Body of pancreas (tissue), 4 donors: Measurements from ENCODE around the gene ADIPOR2.

ENCODE experiments used
- CTCF ChIP-seq, 7 experiments: fragments of 450-650 bp in 4 of 7; fragments of 200-600 bp in 3 of 7; sonication (generic) in 3 of 7; IDR thresholded peaks; one replicate each; pipeline ENCODE4 v1.5.1; 2016 to 2019; ENCODE audit warnings: antibody characterized with exemption in 7 of 7
- POLR2A ChIP-seq, 3 donors: fragments of 450-650 bp; IDR thresholded peaks; one replicate each; pipeline ENCODE4 v1.6.1; 2016; ENCODE audit warnings: antibody characterized with exemption in 3 of 3, mild to moderate bottlenecking in 2 of 3

- TF ChIP-seq POLR2A (IDR thresholded peaks at IDR 0.05) (no peak), CTCF (IDR thresholded peaks at IDR 0.05) (no peak)
Observed at GRCh38 chr12:1657688-1658087, 33.2 kb upstream of the ADIPOR2 start.
